ENCODE measurements around the gene GALNTL6. TPM values are rescaled to one million over a fixed set of nuclear protein-coding genes. Genes with fewer than 3 reads are reported as not detected.
"Not testable (repeated sequence)": the region's sequence is repeated elsewhere in the genome, so short reads cannot be mapped to it uniquely, and the experiment has no call there.

GALNTL6 gene
- total RNA-seq, 1 donor from 2014 or later = 2.1 TPM

DNA sequence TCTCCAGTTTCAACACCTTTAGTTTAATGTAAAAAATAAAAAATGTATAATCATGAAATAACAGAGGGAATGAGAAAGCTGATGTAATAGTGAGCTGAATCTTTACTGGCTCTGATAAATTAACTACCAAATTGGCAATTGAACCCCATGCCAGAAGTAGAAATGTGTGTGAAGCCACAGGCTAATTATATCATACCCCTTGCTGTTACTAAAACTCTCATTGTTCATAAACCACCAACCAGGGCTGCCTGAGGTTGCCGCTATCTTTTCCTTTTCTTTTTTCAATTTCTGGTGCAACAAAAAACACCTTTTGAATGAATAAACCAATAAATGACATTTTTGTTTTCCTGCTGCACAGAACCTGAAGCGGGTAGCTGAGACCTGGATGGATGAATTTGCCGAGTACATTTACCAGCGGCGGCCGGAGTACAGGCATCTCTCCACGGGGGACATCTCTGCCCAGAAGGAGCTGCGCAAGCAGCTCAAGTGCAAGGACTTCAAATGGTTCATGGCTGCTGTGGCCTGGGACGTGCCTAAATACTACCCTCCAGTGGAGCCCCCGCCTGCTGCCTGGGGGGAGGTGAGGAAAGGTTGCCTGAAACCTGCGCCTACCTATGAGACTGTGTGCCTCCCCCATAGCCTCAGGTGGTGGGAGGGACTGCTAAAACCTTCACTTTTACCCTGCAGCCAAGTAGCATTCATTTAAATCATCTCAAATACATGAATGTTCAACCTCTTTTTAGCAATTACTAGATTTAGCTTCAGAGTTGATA, 1138.7 kb downstream of the GALNTL6 start:
- Histone ChIP-seq H3K4me1 (ENCODE audit: control insufficient read depth in 3 of 3, insufficient read depth in 3 of 3, low read length in 3 of 3) (peaks cover 7 to 15% (median 10%) of the 10 kb centered on the region in 3 donors), H3K9ac (ENCODE audit: low read depth in 1 of 3, low read length in 3 of 3) (no peak overlapping the region), H3K27ac (ENCODE audit: low read depth, low read length) (no peak overlapping the region), H3K4me3 (ENCODE audit: low read length in 3 of 3) (no peak overlapping the region), H3K36me3 (ENCODE audit: control insufficient read depth in 3 of 3, insufficient read depth in 3 of 3, low read length in 3 of 3) (no peaks in the 10 kb centered on the region), H3K27me3 (ENCODE audit: control insufficient read depth in 3 of 3, insufficient read depth in 3 of 3, low read length in 3 of 3) (no peaks in the 10 kb centered on the region), H3K9me3 (ENCODE audit: control insufficient read depth in 3 of 3, low read length in 3 of 3) (no peaks in the 10 kb centered on the region)

DNA sequence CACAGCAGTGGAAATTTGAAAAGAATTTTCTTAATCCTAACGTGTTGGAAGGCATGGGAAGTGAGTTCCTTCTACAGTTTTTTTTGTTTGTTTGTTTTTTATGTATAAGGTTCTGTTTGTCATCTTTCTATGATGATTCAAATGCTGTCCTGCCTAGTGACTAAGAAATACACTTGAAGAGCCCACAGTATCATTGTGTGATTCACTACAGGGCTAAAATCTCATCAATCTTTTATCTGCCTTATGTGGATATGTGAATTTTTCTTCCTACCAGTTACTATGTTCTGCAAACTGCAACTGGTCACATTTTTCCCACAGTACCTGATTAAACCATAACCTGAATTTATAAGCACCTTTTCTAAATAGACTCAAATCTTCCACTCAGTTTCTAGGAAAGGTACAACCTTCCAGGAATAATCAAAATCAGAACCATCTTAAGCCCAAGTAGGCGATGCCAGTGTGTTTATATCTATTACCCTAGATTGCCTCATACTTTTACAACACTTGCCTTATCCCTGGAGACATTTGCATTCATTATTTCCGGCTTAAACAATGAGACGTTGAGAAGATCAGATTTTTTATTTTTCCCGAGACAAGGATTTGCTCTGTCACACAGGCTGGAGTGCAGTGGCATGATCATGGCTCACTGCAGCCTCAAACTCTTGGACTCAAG, 1140.8 kb downstream of the GALNTL6 start:
- Histone ChIP-seq H3K4me1 (ENCODE audit: control insufficient read depth in 3 of 3, insufficient read depth in 3 of 3, low read length in 3 of 3) (peaks cover 7 to 15% (median 10%) of the 10 kb centered on the region in 3 donors), H3K4me3 (ENCODE audit: low read length in 3 of 3) (no peak overlapping the region), H3K27ac (ENCODE audit: low read depth, low read length) (no peak overlapping the region), H3K36me3 (ENCODE audit: control insufficient read depth in 3 of 3, insufficient read depth in 3 of 3, low read length in 3 of 3) (no peaks in the 10 kb centered on the region), H3K27me3 (ENCODE audit: control insufficient read depth in 3 of 3, insufficient read depth in 3 of 3, low read length in 3 of 3) (no peaks in the 10 kb centered on the region), H3K9me3 (ENCODE audit: control insufficient read depth in 3 of 3, low read length in 3 of 3) (no peaks in the 10 kb centered on the region), H3K9ac (ENCODE audit: low read depth in 1 of 3, low read length in 3 of 3) (no peak overlapping the region)

DNA sequence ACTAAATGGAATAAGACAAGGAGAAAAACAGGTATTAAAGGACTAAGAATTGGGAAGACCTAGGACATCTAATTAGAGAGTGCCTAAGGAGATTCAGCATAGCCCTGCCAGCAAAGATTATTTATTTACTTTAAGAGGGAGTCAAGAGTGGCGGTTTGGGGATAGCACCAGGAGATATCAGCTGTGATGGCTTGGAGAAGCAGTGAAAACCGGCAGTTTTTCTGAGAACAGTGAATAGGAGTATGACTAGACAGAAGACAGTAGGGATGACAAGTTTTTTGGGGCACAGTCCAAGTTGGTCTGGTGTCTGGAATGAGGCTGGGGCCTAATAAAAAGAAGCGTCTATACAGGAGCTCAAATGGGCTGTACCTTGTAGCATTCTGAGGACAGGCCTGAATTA, 1143.1 kb downstream of the GALNTL6 start:
- not testable (repeated sequence) for H3K4me1 ChIP-seq (ENCODE audit: control insufficient read depth in 3 of 3, insufficient read depth in 3 of 3, low read length in 3 of 3); H3K4me3 ChIP-seq (ENCODE audit: low read length in 3 of 3); H3K27ac ChIP-seq (ENCODE audit: low read depth, low read length); H3K9me3 ChIP-seq (ENCODE audit: control insufficient read depth in 3 of 3, low read length in 3 of 3); H3K9ac ChIP-seq (ENCODE audit: low read depth in 1 of 3, low read length in 3 of 3); H3K36me3 ChIP-seq (ENCODE audit: control insufficient read depth in 3 of 3, insufficient read depth in 3 of 3, low read length in 3 of 3); H3K27me3 ChIP-seq (ENCODE audit: control insufficient read depth in 3 of 3, insufficient read depth in 3 of 3, low read length in 3 of 3)

DNA sequence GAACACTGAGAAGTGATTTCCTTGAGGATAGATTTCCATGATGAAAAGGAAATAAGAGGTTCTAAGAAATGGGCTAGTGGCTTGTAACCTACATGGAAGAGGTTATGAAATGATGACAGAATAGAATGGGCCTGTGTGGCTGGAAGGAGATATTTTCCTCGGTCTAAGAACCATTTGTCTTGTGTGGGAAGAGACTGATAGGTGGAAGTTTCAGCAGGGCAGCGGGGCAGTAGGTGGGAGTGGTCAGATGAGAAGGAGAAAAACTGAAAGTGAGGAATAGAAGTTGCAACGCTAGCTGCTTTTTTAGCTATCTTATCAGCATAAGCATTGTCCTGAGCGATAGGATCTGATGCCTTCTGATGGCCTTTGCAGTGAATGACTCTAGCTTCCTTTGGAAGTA, 1144.0 kb downstream of the GALNTL6 start:
- Histone ChIP-seq H3K4me3 (ENCODE audit: low read length in 3 of 3) (no peak overlapping the region), H3K27ac (ENCODE audit: low read depth, low read length) (no peak overlapping the region), H3K36me3 (ENCODE audit: control insufficient read depth in 3 of 3, insufficient read depth in 3 of 3, low read length in 3 of 3) (no peaks in the 10 kb centered on the region), H3K9me3 (ENCODE audit: control insufficient read depth in 3 of 3, low read length in 3 of 3) (no peaks in the 10 kb centered on the region), H3K4me1 (ENCODE audit: control insufficient read depth in 3 of 3, insufficient read depth in 3 of 3, low read length in 3 of 3) (no peaks in the 10 kb centered on the region), H3K9ac (ENCODE audit: low read depth in 1 of 3, low read length in 3 of 3) (no peak overlapping the region), H3K27me3 (ENCODE audit: control insufficient read depth in 3 of 3, insufficient read depth in 3 of 3, low read length in 3 of 3) (no peaks in the 10 kb centered on the region)

DNA sequence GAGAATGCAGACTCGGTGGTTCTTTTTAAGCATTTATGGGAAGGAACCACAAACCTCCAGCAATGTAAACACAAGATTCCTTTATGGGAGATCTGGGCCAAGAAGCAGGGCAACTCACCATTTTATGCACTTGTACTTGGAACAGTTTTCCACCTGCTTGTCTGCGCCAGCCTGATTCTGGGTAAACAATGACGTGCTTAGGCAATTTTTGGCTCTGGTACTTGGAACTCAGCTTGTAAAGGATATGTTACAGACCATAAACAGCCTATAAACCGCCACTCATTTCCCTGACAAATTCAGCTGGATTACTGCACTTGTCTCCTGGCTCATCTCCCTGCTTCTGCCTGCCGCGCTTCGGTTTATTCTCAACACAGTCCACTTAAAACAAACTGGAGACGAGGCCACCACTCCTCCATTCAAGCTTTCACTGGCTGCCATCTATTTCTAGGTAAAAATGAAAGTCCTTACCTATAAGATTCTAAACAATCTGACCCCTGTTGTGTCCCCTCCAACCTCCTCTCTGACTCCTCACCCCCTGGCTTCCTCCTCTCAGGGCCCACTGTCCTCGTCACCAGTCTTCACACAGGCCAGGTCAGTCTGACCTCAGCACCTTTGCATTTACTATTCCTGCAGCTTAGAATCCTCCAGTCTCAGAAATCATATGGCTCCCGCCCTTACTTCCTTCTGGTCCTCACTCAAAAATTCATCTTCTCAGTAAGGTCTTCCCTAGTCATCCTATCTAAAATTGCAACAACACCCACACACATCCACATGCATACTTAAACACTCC, 1149.6 kb downstream of the GALNTL6 start:
- Histone ChIP-seq H3K27ac (ENCODE audit: low read depth, low read length) (no peak overlapping the region), H3K9me3 (ENCODE audit: control insufficient read depth in 3 of 3, low read length in 3 of 3) (no peaks in the 10 kb centered on the region), H3K9ac (ENCODE audit: low read depth in 1 of 3, low read length in 3 of 3) (no peak overlapping the region), H3K36me3 (ENCODE audit: control insufficient read depth in 3 of 3, insufficient read depth in 3 of 3, low read length in 3 of 3) (no peaks in the 10 kb centered on the region), H3K27me3 (ENCODE audit: control insufficient read depth in 3 of 3, insufficient read depth in 3 of 3, low read length in 3 of 3) (no peaks in the 10 kb centered on the region), H3K4me1 (ENCODE audit: control insufficient read depth in 3 of 3, insufficient read depth in 3 of 3, low read length in 3 of 3) (peaks cover 5 to 8% (median 7%) of the 10 kb centered on the region in 3 donors), H3K4me3 (ENCODE audit: low read length in 3 of 3) (no peak overlapping the region)

DNA sequence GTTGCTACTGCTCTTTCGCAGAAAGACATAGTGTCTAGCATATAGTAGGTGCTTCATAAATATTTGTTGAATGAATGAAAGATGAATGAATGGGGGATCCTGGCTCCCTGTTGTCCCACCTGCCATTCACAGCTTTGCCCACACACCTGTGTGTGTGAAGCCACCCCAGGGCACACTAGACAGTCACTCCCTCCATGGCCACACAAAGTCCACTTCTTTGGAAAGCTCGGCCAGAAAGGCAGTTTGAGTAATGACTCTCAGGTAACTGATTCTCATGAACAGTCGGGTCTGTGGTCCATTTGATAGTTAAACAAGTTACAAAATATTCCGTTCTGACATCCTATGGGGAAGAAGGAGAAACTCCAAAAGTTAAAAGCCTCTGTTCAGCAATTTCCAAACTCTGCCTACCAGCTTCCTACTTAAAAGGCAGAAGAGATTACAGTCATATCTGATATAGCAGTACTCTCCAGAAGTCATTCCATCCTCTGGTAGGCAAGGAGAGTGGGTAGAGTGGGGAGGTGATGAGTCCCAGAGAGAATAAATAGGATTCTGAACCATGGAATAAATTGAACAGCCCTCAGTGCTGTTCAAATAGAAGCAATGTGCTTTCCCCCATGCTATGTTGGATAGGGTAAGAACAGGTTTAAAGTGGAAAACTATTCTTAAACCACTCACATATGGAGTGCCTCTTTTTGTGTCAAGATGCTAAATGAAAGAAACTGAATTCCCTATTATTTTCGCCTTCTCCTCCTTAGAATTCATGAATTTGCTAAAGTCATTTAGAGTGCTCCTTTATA, 1150.5 kb downstream of the GALNTL6 start:
- H3K9me3 ChIP-seq (ENCODE audit: control insufficient read depth in 3 of 3, low read length in 3 of 3) = no peaks in the 10 kb centered on the region
- no peaks in the 10 kb centered on the region for H3K36me3 ChIP-seq (ENCODE audit: control insufficient read depth in 3 of 3, insufficient read depth in 3 of 3, low read length in 3 of 3)
- no peak overlapping the region for H3K27ac ChIP-seq (ENCODE audit: low read depth, low read length)
- no peak overlapping the region for H3K9ac ChIP-seq (ENCODE audit: low read depth in 1 of 3, low read length in 3 of 3)
- H3K4me1 ChIP-seq (ENCODE audit: control insufficient read depth in 3 of 3, insufficient read depth in 3 of 3, low read length in 3 of 3) = peaks cover 5 to 8% (median 7%) of the 10 kb centered on the region in 3 donors
- no peak overlapping the region for H3K4me3 ChIP-seq (ENCODE audit: low read length in 3 of 3)
- H3K27me3 ChIP-seq (ENCODE audit: control insufficient read depth in 3 of 3, insufficient read depth in 3 of 3, low read length in 3 of 3) = no peaks in the 10 kb centered on the region

DNA sequence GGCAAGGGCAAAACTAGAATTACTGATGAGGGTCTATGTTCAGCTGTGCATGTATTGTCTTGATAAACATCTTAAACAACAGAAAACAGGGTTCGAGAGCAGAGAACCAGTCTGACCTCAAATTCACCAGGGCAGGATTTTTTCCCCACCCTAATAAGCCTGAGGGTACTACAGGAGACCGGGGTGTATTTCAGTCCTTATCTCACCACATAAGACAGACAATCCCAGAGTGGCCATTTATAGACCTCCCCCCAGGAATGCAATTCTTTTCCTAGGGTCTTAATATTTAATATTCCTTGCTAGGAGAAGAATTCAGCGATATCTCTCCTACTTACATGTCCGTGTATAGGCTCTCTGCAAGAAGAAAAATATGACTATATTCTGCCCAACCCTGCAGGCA, 1157.0 kb downstream of the GALNTL6 start:
- not testable (repeated sequence) for H3K36me3 ChIP-seq (ENCODE audit: control insufficient read depth in 3 of 3, insufficient read depth in 3 of 3, low read length in 3 of 3); H3K27me3 ChIP-seq (ENCODE audit: control insufficient read depth in 3 of 3, insufficient read depth in 3 of 3, low read length in 3 of 3); H3K4me3 ChIP-seq (ENCODE audit: low read length in 3 of 3); H3K9ac ChIP-seq (ENCODE audit: low read depth in 1 of 3, low read length in 3 of 3); H3K4me1 ChIP-seq (ENCODE audit: control insufficient read depth in 3 of 3, insufficient read depth in 3 of 3, low read length in 3 of 3); H3K27ac ChIP-seq (ENCODE audit: low read depth, low read length); H3K9me3 ChIP-seq (ENCODE audit: control insufficient read depth in 3 of 3, low read length in 3 of 3)

DNA sequence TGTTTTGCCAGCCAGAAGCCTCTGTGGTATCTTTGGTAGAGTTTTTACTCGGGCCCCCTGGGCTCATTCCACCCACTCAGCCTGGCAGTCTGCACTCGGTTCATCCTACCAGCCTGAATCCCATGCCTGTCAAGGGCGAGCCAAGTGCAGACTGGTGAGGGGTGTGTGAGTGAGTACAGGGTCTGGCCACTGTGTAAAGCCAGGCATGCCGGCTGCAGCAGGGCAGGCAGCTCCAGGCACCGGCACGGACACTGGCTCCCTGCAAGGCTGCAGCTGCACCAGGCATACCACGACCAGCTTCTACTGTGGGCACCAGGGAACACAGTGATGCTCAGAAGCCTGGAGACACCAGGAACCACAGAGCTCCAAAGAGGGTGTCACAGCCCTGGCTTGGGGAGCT, 1161.4 kb downstream of the GALNTL6 start:
- no peak overlapping the region for H3K27ac ChIP-seq (ENCODE audit: low read depth, low read length)
- H3K27me3 ChIP-seq (ENCODE audit: control insufficient read depth in 3 of 3, insufficient read depth in 3 of 3, low read length in 3 of 3) = peaks cover 0 to 12% (median 4%) of the 10 kb centered on the region in 3 donors
- H3K9me3 ChIP-seq (ENCODE audit: control insufficient read depth in 3 of 3, low read length in 3 of 3) = no peaks in the 10 kb centered on the region
- no peak overlapping the region for H3K4me3 ChIP-seq (ENCODE audit: low read length in 3 of 3)
- H3K9ac ChIP-seq (ENCODE audit: low read depth in 1 of 3, low read length in 3 of 3) = no peak overlapping the region
- no peaks in the 10 kb centered on the region for H3K4me1 ChIP-seq (ENCODE audit: control insufficient read depth in 3 of 3, insufficient read depth in 3 of 3, low read length in 3 of 3)
- H3K36me3 ChIP-seq (ENCODE audit: control insufficient read depth in 3 of 3, insufficient read depth in 3 of 3, low read length in 3 of 3) = no peaks in the 10 kb centered on the region

DNA sequence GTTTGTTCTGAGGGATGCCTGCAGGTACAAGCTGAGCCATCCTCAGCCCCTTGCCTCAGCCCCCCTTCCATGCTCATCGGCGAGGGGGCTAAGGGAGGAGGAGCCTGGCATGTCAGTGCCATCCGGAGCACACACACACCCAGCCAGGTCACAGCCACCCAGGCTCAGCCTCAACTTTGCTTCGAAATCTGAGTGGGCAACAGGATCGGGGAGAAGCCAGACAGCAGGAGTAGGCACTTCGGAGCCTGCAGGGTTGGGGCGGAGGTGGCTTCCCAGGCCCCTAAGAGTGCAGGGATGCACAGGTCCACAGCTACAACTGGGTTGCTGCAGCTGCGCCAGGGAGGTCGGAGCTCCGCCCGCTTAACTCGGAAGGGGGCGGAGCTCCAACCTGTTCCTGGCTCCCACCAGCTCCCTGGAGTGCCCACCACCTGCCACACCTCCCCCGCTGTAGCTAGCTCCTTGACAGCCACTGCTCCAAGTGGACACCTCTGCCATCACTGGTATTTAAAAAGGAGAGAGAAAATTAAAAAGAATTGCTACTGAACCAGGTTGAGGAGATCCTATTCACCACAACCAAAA, 1162.5 kb downstream of the GALNTL6 start:
- Histone ChIP-seq H3K4me3 (ENCODE audit: low read length in 3 of 3) (no peak overlapping the region), H3K27me3 (ENCODE audit: control insufficient read depth in 3 of 3, insufficient read depth in 3 of 3, low read length in 3 of 3) (peaks cover 0 to 12% (median 4%) of the 10 kb centered on the region in 3 donors), H3K36me3 (ENCODE audit: control insufficient read depth in 3 of 3, insufficient read depth in 3 of 3, low read length in 3 of 3) (no peaks in the 10 kb centered on the region), H3K4me1 (ENCODE audit: control insufficient read depth in 3 of 3, insufficient read depth in 3 of 3, low read length in 3 of 3) (no peaks in the 10 kb centered on the region), H3K9ac (ENCODE audit: low read depth in 1 of 3, low read length in 3 of 3) (no peak overlapping the region), H3K27ac (ENCODE audit: low read depth, low read length) (no peak overlapping the region), H3K9me3 (ENCODE audit: control insufficient read depth in 3 of 3, low read length in 3 of 3) (no peaks in the 10 kb centered on the region)

Data from skeletal muscle tissue (tissue), 4 donors.